Urothelium cell line (cell line): ENCODE results near the gene MED27.

Experiments
- DNase-seq: peaks from one replicate; pipeline ENCODE4 v3.0.0; 2011; ENCODE audit warnings: low spot score, mixed read lengths
- FAIRE-seq: peaks from 2 replicates; lab custom pipeline; 2011; peaks lifted over from hg19 to GRCh38; lab: Jason Lieb, UNC

MED27 gene

DNA sequence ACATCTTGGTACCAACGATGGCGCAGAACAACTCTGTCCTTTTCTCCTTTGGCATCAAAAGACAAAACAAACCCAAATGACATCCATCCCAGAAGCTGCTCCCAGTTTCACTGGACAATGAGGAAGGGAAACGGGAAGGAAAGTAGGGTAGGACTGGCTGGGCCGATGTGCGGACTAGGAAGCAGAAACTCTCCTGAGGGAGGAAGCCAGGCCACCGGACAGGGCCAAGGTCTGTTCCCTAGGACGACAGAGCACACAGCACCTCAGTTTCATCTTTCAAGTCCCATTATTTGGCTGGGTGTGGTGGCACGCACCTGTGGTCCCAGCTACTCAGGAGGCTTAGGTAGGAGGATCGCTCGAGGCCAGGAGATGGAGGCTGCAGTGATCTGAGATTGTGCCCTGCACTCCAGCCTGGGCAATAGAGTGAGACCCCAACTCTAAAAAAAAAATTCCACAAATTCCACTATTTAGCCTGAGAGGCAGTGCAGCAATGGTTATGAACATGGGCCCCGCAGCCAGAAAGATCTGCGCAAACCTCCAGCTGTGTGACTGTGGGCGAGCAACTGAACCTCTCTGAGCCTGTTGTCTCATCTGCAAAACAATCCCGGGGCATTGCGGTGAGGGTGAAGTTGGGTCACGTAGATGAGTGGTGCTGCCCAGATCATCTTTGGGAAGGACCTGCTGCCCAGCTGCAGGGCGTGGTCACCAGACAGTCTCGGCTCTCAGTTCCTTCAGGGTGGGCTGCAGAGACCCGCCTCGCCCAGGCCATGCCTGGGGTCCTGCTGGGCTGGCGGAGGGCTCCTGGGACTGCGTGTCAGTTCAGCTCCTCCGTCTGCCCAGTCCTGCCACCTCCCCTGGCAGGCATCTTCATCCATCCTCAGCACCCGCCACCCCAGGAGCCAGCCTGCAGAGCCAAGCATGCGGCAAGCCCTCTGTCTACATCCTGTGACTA, 238.6 kb downstream of the MED27 start:
- DNase-seq (no peak), FAIRE-seq (no peak)

DNA sequence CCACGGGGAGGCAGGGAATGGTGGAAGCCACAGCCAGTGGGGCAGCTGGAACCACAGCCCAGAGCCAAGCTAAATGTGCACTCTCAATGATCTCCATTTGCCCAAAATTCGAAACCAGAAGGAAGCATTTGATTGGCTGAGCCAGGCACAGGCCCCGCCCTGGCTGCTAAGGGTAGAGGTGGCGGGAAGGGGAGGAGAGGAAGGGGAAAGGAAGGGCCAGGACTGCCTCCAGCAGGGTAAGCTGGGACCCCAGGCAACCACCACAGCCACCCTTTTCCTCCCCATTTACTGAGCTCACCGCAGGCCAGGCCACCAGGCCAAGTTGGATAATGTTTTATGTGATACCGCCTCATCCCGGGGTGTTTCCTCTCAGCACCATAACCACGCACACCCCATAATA, 239.4 kb downstream of the MED27 start:
- no peak for FAIRE-seq

DNA sequence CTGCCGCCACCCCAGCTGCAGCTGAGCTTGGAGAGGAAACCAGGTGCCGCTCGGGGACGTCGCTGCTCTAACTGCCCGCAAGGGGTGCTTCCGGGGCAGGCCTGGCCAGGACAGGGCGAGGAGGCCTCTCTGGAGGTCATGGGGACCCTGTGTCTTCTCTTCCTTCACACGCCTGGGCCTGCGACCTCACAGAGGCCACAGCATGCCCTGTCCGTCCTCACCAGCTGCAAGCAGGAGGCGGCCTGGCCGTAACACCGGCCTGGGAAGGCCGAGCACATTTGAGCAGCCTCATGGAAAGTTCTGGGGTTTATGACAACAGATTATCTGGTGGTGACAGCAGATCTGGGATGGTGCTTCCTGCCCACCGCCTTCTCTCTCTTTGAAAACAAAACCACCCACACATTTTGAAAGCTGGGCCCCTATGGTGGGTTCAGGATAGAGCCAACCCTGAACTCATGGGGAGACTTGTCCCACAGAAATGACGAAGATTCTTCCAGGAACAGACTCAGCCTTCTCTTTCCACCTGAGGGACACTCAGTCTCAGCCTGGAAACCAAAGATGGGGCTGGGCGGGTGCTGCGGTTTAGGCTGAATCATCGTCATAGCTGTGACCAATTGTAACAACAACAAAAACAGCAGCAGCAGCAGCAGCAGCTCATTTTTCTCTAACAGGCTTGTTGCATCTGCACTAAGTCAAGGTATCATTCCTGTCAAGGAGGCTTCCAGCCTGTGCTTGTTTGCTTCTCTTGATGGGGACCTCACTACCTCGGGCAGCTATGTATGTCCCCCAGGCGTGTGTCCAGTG, 240.2 kb downstream of the MED27 start:
- DNase-seq, result peak; percentile 76
- no peak for FAIRE-seq

More for the DNA sequence above, 239.4 kb downstream of the MED27 start:
- no peak for DNase-seq

DNA sequence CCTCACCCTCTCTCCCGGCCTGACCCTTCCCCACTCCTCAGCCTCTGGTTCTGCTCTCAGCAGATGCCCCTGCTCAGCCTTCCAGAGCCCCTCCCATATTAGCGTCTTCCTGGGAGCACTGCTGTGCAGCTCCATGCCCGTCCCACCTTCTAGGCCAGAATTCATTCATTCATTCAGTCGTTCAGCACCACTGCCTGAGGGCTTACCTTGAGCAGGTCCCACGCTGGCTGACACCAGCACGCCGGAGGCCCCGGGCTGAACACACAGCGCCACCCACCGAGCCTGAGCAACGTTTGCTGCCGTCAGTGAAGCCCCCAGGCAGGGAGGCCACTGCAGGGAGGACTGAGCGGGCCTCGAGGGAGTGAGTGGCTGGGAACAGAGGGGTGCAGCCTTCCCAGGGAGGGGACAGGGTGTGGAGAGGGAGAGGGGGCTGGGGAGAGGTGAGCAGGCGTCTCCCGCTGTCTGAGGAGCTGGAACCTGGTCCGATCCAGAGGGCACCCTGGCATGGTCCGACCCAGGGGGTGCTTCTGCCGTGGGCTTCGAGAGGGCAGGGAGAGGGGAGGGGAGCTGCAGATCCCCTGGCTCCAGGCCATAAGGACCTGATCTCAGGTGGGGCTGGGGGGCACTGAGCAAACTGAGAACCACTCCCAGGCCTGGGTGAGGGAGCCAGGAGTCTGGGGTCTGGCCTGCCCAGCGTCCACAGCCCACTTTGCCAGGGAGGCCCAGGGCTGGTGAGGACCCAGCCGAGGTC, 241.0 kb downstream of the MED27 start:
- FAIRE-seq (no peak), DNase-seq (no peak)

DNA sequence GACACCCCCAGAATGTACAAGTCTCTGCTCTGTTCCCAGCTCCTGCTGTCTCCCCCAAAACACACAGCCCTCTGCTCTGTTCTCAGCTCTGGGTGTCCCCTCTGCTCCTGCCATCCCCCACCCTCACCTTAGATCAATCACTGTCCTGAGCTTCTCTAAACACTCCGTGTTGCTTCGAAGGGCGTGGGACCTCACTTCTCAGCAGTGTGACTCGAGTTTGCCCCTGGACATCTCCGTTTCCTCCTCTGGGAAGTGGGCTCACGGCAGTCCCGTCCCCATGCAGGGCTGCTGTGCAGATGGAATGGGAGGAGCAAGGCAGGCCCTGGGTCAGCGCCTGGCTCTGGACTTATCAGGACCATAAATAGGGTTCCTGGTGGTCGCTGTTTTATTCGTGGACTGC, 241.8 kb downstream of the MED27 start:
- FAIRE-seq, result no peak
- no peak for DNase-seq

DNA sequence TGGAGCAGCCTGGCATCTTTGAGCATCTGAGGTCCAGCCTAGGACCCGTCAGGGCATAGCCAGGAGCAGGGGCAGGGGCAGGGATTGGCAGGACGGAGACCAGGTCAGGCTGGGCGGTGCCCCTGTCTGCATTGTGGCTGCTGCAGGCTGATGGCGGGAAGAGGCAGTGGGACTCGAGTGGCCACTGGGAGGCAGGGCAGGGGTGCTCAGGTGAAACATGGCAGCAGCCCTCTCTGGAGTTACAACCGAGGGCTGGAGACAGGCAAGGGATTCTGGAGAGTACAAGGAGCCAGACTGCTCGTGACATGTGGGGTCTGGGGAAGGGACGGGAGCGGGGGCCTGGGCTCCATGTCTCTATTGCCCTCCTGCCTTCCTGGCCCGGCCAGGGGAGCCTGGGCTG, 242.4 kb downstream of the MED27 start:
- FAIRE-seq (no peak), DNase-seq (no peak)

DNA sequence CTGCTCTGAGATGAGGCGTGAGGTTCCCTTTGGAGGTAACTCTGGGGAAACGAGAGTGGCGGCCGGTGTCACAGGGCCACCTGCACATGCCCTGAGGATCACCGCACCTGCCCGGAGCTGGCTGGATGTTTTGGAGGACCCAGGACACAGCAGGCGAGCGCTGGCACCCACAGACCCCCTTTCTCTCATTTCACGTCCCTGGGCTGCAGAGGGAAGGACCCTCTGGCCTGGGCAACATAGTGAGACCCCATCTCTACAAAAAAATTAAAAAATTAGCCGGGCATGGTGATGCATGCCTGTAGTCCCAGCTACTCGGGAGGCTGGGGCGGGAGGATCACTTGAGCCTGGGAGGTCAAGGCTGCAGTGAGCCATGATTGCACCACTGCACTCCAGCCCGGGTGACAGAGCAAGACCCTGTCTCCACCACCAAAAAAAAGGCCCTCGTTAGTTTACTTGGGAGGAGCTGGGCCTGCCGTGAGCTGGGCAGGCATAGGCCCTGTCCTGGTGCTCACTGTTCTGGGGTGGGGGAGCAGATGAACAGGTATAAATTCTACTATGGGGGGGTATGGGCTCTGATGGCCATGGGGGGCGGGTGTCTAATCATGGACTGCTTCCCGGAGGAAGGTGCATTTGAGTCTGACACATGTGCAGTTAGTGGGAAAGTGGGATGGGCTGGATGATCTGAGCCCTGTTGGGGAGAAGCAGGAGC, 242.9 kb downstream of the MED27 start:
- no peak for DNase-seq
- no peak for FAIRE-seq

DNA sequence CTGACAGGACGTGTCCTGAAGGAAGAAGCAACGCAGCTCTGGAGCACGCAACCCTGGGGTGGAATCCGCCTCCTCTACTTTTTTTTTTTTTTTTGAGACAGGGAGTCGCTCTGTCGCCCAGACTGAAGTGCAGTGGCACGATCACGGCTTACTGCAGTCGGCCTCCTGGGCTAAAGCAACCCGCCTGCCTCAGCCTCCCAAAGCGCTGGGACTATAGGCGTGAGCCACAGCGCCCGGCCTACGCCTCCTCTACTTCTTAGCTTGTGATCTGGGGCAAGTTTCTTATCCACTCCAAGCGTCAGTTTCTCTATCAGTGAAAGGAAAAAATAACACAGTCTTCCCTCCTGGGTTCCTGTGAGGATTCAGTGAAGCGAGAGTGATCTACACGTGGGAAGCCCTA, 243.6 kb downstream of the MED27 start:
- FAIRE-seq (no peak), DNase-seq (no peak)

DNA sequence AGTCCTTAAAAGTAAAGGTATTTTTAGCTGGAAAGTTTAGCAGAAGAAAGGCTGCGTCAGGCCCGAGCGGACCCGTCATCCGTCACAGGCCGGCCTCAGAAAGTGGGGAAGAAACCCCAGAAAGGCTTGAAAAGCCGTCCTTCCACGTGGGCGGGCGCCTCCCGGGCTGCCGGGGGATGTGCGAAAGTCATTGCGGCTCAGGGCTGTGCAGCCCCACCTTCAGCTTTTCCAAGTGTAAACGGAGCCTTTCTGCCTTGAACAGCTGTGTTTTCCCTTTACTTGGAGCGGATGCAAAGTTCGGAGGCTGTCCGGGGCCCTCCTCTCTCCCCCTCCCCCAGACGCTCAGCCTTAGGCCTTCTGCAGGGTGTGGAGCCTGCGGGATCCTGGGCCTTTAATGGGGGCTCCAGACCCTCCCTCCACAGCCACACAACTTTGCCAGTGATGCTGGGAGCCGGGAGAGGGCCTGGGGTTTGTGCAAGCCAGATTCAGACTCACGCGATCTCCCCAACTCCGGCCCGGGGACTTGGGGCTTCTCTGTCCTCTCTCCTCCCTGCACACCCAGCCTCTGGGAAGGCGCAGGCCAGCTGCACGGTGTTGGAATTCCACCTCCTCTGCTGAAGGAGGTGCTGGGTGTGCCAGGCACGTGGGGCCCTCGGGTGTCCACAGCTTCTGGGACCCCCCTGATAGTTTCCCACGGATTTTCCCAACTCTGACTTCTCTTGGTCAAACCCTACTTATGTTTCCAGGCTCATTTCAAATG, 244.3 kb downstream of the MED27 start:
- DNase-seq (no peak), FAIRE-seq (no peak)

DNA sequence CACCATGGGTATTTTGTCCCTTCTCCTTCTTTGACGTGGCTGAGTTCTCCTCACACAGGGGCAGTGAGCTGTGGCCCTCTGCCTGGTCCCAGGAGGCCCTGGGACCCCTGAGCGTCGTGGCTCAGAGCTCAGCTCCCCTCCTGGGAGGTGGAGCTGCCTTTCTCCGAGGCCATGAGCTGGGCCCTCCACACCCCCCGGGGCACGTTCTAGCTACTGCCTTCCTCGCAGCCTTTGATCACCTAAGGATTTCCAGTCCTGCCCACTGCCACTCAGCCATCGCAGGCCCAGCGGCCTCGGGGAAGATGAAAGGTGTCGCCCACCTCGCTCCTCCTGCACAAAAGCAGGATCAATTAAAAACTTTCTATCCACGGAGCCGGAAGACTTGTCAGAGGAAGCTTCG, 244.9 kb downstream of the MED27 start:
- DNase-seq (no peak), FAIRE-seq (no peak)

DNA sequence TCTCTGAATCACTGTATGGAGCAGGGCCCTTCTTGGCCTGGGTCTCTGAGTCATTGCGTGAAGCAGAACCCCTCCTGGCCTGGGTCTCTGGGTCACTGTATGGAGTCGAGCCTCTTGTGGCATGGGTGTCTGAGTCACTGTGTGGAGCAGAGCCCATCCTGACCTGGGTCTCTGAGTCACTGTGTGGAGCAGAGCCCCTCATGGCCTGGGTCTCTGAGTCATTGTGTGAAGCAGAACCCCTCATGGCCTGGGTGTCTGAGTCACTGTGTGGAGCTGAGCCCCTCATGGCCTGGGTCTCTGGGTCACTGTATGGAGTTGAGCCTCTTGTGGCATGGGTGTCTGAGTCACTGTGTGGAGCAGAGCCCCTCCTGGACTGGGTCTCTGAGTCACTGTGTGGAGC, 245.8 kb downstream of the MED27 start:
- FAIRE-seq, result no peak

DNA sequence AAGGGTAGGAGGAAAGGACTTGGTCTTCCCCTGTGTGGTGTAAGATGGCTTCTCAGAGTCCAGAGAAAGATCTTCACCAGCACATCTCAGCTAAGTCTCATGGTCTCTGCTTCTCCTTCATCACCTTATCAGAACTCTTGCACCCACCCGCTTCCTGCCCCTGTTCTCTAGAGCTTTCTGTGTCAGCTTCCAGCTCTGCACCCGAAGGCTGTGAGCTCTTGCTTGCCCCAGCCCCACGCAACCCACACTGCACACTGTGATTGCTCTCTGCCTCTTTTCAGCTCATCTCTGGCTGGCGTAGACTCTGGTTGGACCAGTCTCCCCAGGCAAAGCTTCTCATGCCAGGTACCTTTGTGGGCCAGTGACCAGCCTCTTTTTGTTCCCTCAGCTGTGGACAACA, 246.6 kb downstream of the MED27 start:
- DNase-seq (no peak), FAIRE-seq (no peak)

More for the DNA sequence above, 245.8 kb downstream of the MED27 start:
- no peak for DNase-seq

DNA sequence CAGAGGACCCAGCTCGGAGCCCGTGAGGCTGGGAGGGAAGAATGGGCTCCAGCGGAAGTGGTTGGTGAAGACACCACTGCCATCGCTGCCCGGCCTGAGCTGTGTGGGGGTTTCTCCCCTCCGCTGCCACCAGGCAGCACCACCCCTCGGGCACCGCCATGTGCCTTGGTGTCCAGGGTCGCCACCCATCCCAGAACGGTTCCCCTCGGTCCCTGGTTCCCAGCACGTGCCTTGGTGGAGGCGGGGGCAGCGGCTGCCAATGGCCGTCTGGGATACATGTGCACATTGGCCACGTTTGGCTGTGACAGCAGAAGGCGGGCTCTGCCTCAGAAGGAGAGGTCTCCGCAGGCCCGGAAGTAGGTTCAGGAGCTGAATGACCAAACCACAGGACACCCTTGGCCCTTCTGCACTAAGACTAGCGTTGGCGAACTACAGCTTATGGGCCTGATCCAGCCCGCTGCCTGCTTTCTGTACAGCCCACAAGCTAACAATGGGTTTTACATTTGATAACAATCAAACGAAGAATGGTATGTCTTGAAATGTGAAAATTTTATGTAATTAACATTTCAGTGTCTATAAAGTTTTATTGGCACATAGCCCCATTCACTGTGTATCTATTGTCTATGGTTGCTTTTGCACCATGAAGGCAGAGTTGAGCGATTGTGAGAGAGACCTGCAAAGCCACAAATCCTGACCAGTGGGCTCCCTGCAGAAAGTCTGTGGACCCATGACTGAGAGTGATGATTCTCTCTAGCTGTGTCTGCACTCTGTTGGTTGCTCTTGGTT, 248.1 kb downstream of the MED27 start:
- no peak for FAIRE-seq
- no peak for DNase-seq

DNA sequence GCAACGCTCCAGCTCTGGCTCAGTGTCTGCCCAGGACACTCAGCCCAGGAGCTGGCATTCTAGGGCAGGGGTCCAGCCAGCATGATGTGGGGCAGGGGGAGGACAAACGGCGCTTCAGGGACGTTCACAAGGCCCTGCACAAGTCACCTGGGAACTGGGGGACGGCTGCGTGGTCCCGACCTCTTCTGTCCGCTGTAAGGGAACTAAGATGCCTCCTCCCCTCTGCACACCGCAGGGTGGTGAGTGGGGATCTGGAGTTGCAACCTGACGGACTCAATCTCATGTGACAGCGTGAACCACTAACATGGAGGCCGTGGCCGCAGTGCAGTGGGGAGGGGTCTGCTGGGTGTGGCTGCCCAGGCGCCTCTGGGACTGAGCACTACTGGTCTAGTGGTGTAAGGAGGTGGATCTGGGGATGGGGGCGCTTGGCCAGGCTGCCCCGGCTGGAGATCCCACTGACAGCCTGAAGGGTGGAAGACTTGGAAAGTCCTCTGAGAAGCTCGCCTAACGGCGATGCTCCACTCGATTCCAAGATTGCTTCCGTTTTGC, 251.8 kb downstream of the MED27 start:
- DNase-seq (no peak), FAIRE-seq (no peak)

DNA sequence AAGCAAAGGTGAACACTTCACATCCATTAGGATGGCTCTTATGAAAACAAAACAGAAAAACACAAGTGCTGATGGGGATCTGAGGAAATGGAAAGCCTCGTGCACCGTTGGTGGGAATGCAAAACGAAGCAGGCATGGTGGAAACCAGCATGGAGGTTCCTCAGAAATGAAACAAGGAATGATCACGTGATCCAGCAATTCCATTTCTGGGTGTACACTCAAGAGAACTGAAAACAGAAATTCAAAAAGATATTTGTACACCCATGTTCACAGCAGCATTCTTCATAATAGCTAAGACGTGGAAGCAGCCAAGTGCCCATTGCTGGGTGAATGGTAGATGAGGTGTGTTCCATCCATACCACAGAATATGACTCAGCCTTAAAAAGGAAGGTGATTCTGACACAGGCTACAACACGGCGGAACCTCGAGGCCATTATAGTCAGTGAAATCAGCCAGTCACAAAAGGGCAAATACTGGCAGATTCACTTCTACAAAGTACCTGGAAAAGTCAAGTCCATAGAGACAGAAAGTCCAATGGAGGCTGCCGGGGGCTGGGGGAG, 252.6 kb downstream of the MED27 start:
- FAIRE-seq (no peak), DNase-seq (peak; percentile 33)

DNA sequence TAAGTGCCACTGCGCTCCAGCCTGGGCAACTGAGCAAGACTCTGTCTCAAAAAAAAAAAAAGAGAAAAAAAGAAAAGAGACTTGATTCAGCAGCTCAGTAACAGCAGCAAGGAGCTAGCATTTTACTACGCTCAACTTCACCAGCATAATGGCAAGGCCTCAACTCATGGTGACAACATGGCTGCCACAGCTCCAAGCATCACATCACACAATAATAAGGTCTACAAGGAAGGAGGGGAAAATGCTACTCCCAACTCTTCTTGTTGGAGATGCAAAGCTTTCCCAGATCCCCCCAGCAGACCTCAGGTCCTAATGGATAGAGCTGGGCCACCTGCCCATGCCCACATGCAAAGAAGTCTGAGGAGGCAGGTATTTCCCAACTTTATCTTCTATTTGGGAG, 253.6 kb downstream of the MED27 start:
- FAIRE-seq, result no peak

DNA sequence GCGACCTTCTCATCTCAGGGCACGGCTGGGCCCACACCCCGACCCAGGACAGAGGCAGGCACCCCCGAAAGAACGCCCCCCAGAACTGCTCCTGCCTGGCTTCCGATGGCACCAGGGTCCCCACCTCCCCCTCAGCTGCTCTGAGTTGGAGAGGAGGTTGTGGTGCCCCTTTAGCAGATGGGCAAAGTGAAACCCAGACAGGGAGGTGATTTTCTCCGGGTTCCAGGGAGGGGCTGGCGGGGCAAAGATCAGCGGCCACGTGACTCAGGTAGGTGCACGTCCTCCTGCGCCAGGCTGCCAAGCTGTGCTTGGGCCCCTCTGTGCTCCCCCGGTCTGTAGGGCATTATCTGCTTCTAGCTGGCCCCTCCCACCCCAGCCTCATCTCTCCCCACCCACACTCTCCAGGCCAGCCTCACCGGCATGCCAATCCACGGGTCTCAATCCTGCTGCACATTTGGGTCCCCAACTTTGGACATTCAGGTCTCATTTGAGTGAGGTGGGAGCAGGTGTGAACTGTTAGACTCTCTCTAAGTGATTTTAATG, 254.6 kb downstream of the MED27 start:
- FAIRE-seq (no peak), DNase-seq (no peak)

More for the DNA sequence above, 253.6 kb downstream of the MED27 start:
- DNase-seq, result no peak

DNA sequence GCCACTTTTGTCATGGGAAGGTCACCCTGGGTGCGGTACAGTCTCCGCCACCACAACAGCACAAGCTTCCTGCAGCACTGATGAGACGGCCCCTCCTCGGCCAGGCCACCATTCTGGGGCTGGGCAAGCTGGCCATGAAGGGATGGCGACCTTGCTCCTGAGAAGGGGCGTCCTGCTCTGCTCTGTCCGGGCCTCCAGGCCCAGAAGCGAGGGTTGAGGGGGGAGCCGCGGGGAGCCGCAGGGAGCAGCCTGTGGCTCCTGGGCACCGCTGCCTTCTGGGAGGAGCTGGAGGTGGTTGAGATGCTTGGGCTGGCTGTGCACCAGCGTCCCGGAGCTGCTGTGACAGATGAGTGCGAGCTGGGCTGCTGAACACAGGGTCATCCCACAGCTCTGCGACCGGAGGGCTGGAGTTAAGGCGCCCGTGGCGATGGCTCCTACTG, 255.5 kb downstream of the MED27 start:
- no peak for FAIRE-seq
- DNase-seq, result no peak
